Kidney epithelial cell (primary cell): ENCODE measurements around the gene FAM78B. TPM values are rescaled to one million over a fixed set of nuclear protein-coding genes. Genes with fewer than 3 reads are reported as not detected.

Experiments used
- DNase-seq: peaks from one replicate; pipeline ENCODE4 v3.0.0-alpha.2; 2010; ENCODE audit warnings: low read depth
- H3K27me3 ChIP-seq: 2 replicates; pipeline ENCODE4 v1.6.0; 2011; ENCODE audit warnings: low read length; ENCODE audit not compliant: control insufficient read depth, insufficient read depth
- H3K36me3 ChIP-seq: 2 replicates; pipeline ENCODE4 v1.5.1; 2011; ENCODE audit warnings: low read length; ENCODE audit not compliant: control insufficient read depth, insufficient read depth
- H3K4me3 ChIP-seq: 2 replicates; pipeline ENCODE4 v1.5.1; 2011; ENCODE audit warnings: low read depth, mild to moderate bottlenecking, control low read depth, low read length
- CTCF ChIP-seq: IDR thresholded peaks from 2 replicates; pipeline ENCODE4 v1.5.1; 2011; ENCODE audit warnings: mild to moderate bottlenecking, moderate library complexity, low read length, control low read depth, inconsistent platforms; ENCODE audit not compliant: insufficient read depth, poor library complexity, severe bottlenecking
- total RNA-seq: library from RNA; depleted of rRNA; stranded (reverse); fragments of >200 nt; gene quantifications from 2 replicates; pipeline ENCODE4 v1.2.3, GENCODE V29; 2015

The FAM78B gene
- total RNA-seq, 1 donor from 2014 or later, result 0.33 TPM

GRCh38 chr1:166193057-166193698 is 26.4 kb upstream of the FAM78B start:
- no peaks in the 10 kb centered on the region for H3K27me3 ChIP-seq
- no peak overlapping the region for H3K4me3 ChIP-seq

DNA sequence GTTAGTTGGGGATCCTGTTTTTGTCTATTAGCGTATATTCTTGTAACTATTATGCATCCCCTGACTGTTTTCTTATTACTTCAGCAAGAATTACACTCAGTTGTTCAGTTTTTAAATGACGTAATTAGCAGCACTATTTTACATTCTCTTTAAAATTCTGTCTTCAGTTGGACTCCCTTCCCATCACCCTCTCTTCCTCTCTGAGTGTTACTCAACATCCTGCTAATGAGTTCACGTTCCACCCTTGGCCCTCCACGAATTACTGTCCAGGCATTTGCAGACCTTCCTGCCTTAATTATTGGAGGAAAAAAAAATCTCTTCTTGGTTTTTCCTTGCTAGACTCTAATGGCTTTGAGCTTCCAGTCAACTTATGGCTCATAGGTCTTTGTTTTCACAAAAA is 23.6 kb upstream of the FAM78B start:
- DNase-seq, result no peak
- H3K27me3 ChIP-seq, result no peaks in the 10 kb centered on the region
- H3K36me3 ChIP-seq, result no peaks in the 10 kb centered on the region
- H3K4me3 ChIP-seq, result no peak overlapping the region
- no peak for TF ChIP-seq CTCF

More at GRCh38 chr1:166193057-166193698, 26.4 kb upstream of the FAM78B start:
- H3K36me3 ChIP-seq, result no peaks in the 10 kb centered on the region
- no peak for DNase-seq
- TF ChIP-seq CTCF, result no peak

GRCh38 chr1:166189126-166189525 is 22.3 kb upstream of the FAM78B start:
- Histone ChIP-seq H3K36me3 (no peaks in the 10 kb centered on the region), H3K4me3 (no peak overlapping the region), H3K27me3 (no peaks in the 10 kb centered on the region)
- no peak for TF ChIP-seq CTCF
- no peak for DNase-seq

DNA sequence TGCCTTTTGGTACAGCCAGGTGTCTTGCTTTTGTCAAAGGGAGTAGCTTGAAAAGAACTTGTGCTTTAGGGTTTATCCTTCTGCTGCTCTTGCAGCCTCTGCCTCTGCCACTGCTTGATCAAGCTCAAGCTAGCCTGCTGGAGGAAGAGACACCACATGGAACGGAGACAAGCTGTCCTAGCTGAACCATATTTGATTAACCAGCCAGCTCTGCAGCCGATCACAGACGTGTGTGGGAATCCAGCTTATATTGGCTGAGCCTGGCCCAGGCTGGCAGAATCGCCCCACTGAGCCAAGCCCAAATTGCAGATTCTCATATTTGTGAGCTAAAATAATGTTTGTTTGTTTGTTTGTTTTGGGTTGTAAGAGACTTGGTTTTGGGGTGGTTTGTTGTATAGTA is 18.7 kb upstream of the FAM78B start:
- Histone ChIP-seq H3K4me3 (no peak overlapping the region), H3K36me3 (no peaks in the 10 kb centered on the region), H3K27me3 (no peaks in the 10 kb centered on the region)
- no peak for TF ChIP-seq CTCF
- no peak for DNase-seq

DNA sequence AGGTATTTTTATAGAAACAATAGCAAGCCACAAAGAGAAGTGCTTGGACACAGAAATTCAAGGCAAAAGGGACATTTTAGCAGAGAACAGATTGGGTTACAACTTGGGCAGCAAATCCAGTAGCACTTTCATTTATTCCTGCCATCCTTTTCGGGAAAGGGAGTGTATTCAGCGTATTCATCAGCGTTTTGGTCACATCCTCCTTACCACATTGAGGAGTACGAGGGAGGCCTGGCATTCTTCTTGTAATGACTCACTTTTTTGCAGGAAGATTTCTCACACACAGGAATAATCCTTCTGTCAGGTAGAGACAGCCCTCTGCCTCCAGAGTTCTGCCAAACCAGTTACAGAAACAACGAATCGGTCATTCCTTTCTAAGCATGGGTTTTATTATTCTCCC is 18.1 kb upstream of the FAM78B start:
- no peaks in the 10 kb centered on the region for H3K36me3 ChIP-seq
- DNase-seq, result peak; percentile 67
- TF ChIP-seq CTCF, result no peak
- no peak overlapping the region for H3K4me3 ChIP-seq
- no peaks in the 10 kb centered on the region for H3K27me3 ChIP-seq

- Histone ChIP-seq H3K27me3 (no peaks in the 10 kb centered on the region), H3K4me3 (no peak overlapping the region), H3K36me3 (no peaks in the 10 kb centered on the region)
- DNase-seq, result no peak
- TF ChIP-seq CTCF, result no peak
These were observed 17.2 kb upstream of the FAM78B start for GRCh38 chr1:166184012-166184411.
